Myometrial cell (primary cell): ENCODE data around the gene BEND4. TPM values are rescaled to one million over a fixed set of nuclear protein-coding genes. Genes with fewer than 3 reads are reported as not detected.

Experiments used
- total RNA-seq: library from RNA; depleted of rRNA; stranded (reverse); fragments of >200 nt; gene quantifications from 2 replicates; pipeline ENCODE4 v1.2.3, GENCODE V29; 2015

BEND4 gene
- 0.29 TPM in 1 of 2 replicates, not detected in the other for total RNA-seq

DNA sequence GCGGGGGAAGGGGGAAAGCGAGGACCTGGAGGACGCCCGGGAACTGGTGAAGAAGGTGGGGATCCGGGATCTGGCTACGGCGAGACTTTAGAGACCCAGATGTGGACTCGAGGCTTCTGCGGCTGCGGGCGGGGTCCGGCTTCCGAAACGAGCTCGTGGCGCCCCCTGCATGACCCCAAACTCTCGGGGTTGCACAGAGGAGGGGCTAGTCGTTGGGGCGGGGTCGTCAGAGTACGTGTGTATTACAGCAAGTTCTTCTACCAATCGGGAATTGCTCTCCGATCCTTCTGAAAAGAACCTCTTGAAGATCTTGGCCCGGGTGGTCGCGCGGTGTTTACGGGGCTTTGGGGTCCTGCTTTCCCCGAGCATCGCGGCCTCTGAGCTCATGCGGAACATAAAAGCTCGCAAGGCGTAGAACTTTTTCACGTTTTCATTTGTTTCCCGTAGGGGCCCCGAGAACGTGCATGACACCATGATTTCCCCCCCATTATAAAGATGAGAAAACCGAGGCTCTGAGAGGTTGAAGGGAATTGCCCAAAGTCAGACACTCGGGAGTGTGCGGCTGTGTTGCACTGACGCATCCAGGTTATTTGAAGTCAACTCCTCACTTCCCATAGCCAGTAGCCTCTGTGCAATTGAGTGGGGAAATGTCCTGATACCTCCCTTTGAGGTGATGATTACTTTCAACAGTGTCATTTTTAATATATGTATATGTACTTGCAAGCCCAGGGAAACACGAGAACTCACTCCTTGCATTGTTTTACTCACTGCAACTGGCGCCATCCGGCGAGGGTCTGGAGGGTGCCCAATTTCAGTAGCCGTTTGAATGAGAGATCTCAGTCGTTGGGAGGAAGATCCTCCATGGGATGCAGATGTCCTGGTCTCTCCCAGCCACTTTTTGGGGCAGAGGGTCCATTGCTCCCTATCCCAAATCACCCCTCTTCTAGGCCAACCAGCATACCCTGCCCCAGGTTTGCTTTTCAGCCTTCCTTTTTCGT lies at the start of gene BEND4:
Gene BEND4, minus strand, starts transcription at position 149 of the 998 bp plus-strand sequence. CDS start 512 bp downstream, outside the sequence.

Other genes with a start within 250 kb of the BEND4 start
- 32.3 and 45.2 TPM in 2 replicates for gene TMEM33, start 217.2 kb downstream of the BEND4 start, total RNA-seq
- gene DCAF4L1, start 170.9 kb downstream of the BEND4 start, total RNA-seq, result not detected in 2 replicates
- gene SLC30A9, start 162.1 kb downstream of the BEND4 start, total RNA-seq, result 59.7 and 77.3 TPM in 2 replicates
- gene SHISA3, start 244.8 kb upstream of the BEND4 start, total RNA-seq, result 2.6 and 2.8 TPM in 2 replicates